ENCODE measurements around the gene TMEM131L.
A peak's percentile ranks its signal among the peaks of the same experiment; 100 is the strongest.

TMEM131L gene

DNA sequence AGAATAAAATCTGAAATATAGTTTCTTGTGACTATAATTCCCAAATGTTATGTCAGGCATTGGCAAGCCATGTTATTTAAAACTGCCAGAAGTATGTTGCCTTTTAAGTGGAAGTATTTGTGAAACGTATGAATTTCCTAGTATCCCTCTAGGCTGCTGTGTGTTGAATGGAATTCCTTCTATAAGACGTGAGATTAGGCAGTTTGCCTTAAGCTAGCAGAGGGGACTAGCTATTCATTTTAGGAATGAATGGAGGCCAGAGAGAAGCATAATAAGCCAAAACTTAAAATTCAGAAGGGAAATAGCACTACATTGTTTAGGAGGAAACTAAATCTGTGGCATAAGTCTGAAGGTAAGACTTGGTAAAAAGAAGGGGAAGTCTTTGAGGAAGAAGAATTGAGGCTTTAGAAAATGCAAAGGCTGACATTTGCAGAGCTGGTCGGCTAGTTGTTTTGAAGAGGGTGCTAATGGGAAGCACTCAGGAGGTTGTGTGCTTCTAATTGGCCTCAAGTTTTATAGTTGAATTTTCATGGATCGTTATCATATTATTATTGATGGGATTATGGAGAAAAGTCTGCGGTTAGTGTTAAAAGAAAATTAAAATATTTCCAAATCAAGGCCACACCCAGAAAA is 57.1 kb downstream of the TMEM131L start:
- Histone ChIP-seq H3K27ac (ENCODE audit: low read depth, low read length) (no peak overlapping the region), H3K4me2 (ENCODE audit: low read length) (no peak overlapping the region), H3K79me2 (ENCODE audit: control insufficient read depth, insufficient read depth, low read length) (peaks cover 5% of the 10 kb centered on the region), H3K27me3 (ENCODE audit: insufficient read depth, low read length, poor library complexity) (no peaks in the 10 kb centered on the region), H2BK120ac (ENCODE audit: low read depth, low read length) (no peak overlapping the region), H3K4me1 (ENCODE audit: control insufficient read depth, low read depth, low read length) (peaks cover 14% of the 10 kb centered on the region), H2BK5ac (ENCODE audit: low read length) (no peak overlapping the region), H2BK15ac (replicated peaks; ENCODE audit: low read depth) (no peak overlapping the region), H3K79me1 (ENCODE audit: low read length) (peaks cover 20% of the 10 kb centered on the region), H3K36me3 (ENCODE audit: control insufficient read depth, insufficient read depth, low read length) (no peaks in the 10 kb centered on the region), H4K5ac (ENCODE audit: low read length) (no peak overlapping the region), H3K4ac (ENCODE audit: low read depth, low read length) (no peak overlapping the region), H3K56ac (ENCODE audit: low read length) (no peak overlapping the region), H3K23ac (ENCODE audit: low read length) (no peak overlapping the region), H2AK5ac (ENCODE audit: low read length) (no peak overlapping the region), H3K9ac (ENCODE audit: low read length) (no peak overlapping the region), H4K8ac (ENCODE audit: low read depth, low read length) (no peak overlapping the region), H3K4me3 (ENCODE audit: low read length) (no peak overlapping the region), H3K18ac (ENCODE audit: low read length) (no peak overlapping the region)
- no CpG with 5 or more reads among the region's 5 CpGs for WGBS (ENCODE audit: extremely low coverage, insufficient coverage, low lambda C conversion rate)
- DNase-seq, result peak; percentile 76

DNA sequence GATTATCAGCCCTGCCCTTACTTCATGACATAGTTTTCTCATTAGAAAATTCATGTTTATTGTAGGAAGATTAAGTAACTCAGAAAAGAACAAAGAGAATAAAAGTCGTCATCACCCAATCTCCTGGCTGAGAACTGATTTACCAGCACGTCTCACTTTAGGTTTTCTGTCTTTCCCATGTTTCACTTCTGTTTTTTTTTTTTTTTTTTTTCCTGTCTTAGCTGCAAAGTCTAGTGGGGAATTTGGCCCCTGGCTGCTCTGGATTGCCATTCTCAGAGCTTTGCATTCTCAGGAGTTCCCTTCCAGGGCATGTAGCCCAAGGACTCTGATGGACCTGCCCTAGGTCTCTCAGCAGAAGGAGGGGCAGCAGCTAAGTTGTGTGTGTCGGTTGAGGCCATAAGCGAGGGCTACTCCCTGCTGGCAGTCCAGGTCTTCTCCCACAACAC is 57.8 kb downstream of the TMEM131L start:
- no peak overlapping the region for H2BK5ac ChIP-seq (ENCODE audit: low read length)
- H3K79me2 ChIP-seq (ENCODE audit: control insufficient read depth, insufficient read depth, low read length), result peaks cover 5% of the 10 kb centered on the region
- no peak overlapping the region for H4K8ac ChIP-seq (ENCODE audit: low read depth, low read length)
- peaks cover 14% of the 10 kb centered on the region for H3K4me1 ChIP-seq (ENCODE audit: control insufficient read depth, low read depth, low read length)
- H3K4me2 ChIP-seq (ENCODE audit: low read length), result no peak overlapping the region
- no peak overlapping the region for H3K56ac ChIP-seq (ENCODE audit: low read length)
- H3K27ac ChIP-seq (ENCODE audit: low read depth, low read length), result no peak overlapping the region
- no CpG with 5 or more reads among the region's 4 CpGs for WGBS (ENCODE audit: extremely low coverage, insufficient coverage, low lambda C conversion rate)
- no peak overlapping the region for H3K4ac ChIP-seq (ENCODE audit: low read depth, low read length)
- H3K36me3 ChIP-seq (ENCODE audit: control insufficient read depth, insufficient read depth, low read length), result no peaks in the 10 kb centered on the region
- H3K18ac ChIP-seq (ENCODE audit: low read length), result no peak overlapping the region
- no peaks in the 10 kb centered on the region for H3K27me3 ChIP-seq (ENCODE audit: insufficient read depth, low read length, poor library complexity)
- peak; percentile 78 for DNase-seq
- H3K79me1 ChIP-seq (ENCODE audit: low read length), result peaks cover 19% of the 10 kb centered on the region
- H3K23ac ChIP-seq (ENCODE audit: low read length), result no peak overlapping the region
- H2BK120ac ChIP-seq (ENCODE audit: low read depth, low read length), result no peak overlapping the region
- no peak overlapping the region for H3K4me3 ChIP-seq (ENCODE audit: low read length)
- H2BK15ac ChIP-seq (replicated peaks; ENCODE audit: low read depth), result no peak overlapping the region
- no peak overlapping the region for H2AK5ac ChIP-seq (ENCODE audit: low read length)
- H3K9ac ChIP-seq (ENCODE audit: low read length), result no peak overlapping the region
- no peak overlapping the region for H4K5ac ChIP-seq (ENCODE audit: low read length)

DNA sequence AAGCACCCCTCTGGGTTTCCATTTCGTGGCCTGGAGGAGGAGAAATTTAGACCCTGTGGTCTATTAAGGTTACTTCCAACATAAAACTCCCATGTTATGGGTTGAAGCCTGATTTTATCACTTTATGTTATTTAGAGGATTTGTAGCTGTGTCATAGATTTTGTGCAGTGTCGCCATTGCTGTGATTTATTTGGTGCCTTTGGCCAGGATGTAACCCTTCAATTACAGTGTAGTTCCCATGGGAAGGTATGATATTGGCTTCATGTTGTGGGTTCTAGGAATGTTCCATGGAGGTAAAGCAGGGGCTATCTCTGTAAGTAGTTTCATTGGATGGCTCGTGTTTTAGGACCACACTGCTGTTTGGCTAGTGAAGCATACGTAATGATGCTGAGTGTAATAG is 58.5 kb downstream of the TMEM131L start:
- WGBS (ENCODE audit: extremely low coverage, insufficient coverage, low lambda C conversion rate), result no CpG with 5 or more reads among the region's 4 CpGs
- H3K4ac ChIP-seq (ENCODE audit: low read depth, low read length), result no peak overlapping the region

DNA sequence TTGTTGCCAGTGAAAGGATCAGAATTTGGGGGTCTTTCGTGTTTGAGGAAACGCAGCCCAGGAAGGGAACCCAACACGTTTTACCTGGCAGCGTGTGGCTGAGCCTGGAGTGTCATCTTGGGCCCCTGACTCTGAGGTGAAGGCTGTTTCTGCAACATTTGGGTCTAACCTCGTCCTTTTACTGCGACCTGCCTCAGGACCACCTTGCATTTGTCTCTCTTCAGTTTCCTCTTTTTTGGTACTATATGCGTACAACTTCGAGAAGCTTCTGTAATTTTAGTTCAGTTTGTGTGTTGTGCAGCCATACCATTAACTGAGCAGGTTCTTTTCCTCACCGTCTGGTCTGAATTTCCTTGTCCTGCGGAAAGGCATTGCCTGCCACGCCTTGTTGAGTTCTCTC is 61.5 kb downstream of the TMEM131L start:
- peaks cover 3% of the 10 kb centered on the region for H3K79me2 ChIP-seq (ENCODE audit: control insufficient read depth, insufficient read depth, low read length)
- H3K79me1 ChIP-seq (ENCODE audit: low read length), result peaks cover 13% of the 10 kb centered on the region
- H3K18ac ChIP-seq (ENCODE audit: low read length), result no peak overlapping the region
- H2BK15ac ChIP-seq (replicated peaks; ENCODE audit: low read depth), result no peak overlapping the region
- no peak overlapping the region for H2AK5ac ChIP-seq (ENCODE audit: low read length)
- WGBS (ENCODE audit: extremely low coverage, insufficient coverage, low lambda C conversion rate), result no CpG with 5 or more reads among the region's 11 CpGs
- H3K9ac ChIP-seq (ENCODE audit: low read length), result no peak overlapping the region
- no peak overlapping the region for H2BK5ac ChIP-seq (ENCODE audit: low read length)
- no peak overlapping the region for H3K27ac ChIP-seq (ENCODE audit: low read depth, low read length)
- H3K36me3 ChIP-seq (ENCODE audit: control insufficient read depth, insufficient read depth, low read length), result no peaks in the 10 kb centered on the region
- no peak overlapping the region for H3K4me3 ChIP-seq (ENCODE audit: low read length)
- H3K4ac ChIP-seq (ENCODE audit: low read depth, low read length), result no peak overlapping the region
- peaks cover 6% of the 10 kb centered on the region for H3K4me1 ChIP-seq (ENCODE audit: control insufficient read depth, low read depth, low read length)
- H3K4me2 ChIP-seq (ENCODE audit: low read length), result no peak overlapping the region
- no peak overlapping the region for H3K56ac ChIP-seq (ENCODE audit: low read length)
- no peak overlapping the region for H3K23ac ChIP-seq (ENCODE audit: low read length)
- H2BK120ac ChIP-seq (ENCODE audit: low read depth, low read length), result no peak overlapping the region
- no peaks in the 10 kb centered on the region for H3K27me3 ChIP-seq (ENCODE audit: insufficient read depth, low read length, poor library complexity)
- no peak overlapping the region for H4K8ac ChIP-seq (ENCODE audit: low read depth, low read length)
- H4K5ac ChIP-seq (ENCODE audit: low read length), result no peak overlapping the region
- DNase-seq, result no peak

More for the DNA sequence above, 58.5 kb downstream of the TMEM131L start:
- Histone ChIP-seq H3K27ac (ENCODE audit: low read depth, low read length) (no peak overlapping the region), H3K79me2 (ENCODE audit: control insufficient read depth, insufficient read depth, low read length) (peaks cover 5% of the 10 kb centered on the region), H4K8ac (ENCODE audit: low read depth, low read length) (no peak overlapping the region), H2BK120ac (ENCODE audit: low read depth, low read length) (no peak overlapping the region), H3K4me3 (ENCODE audit: low read length) (no peak overlapping the region), H2AK5ac (ENCODE audit: low read length) (no peak overlapping the region), H2BK15ac (replicated peaks; ENCODE audit: low read depth) (no peak overlapping the region), H3K4me1 (ENCODE audit: control insufficient read depth, low read depth, low read length) (peaks cover 14% of the 10 kb centered on the region), H3K4me2 (ENCODE audit: low read length) (no peak overlapping the region), H3K23ac (ENCODE audit: low read length) (no peak overlapping the region), H3K18ac (ENCODE audit: low read length) (no peak overlapping the region), H2BK5ac (ENCODE audit: low read length) (no peak overlapping the region), H3K9ac (ENCODE audit: low read length) (no peak overlapping the region), H3K27me3 (ENCODE audit: insufficient read depth, low read length, poor library complexity) (no peaks in the 10 kb centered on the region), H3K79me1 (ENCODE audit: low read length) (peaks cover 18% of the 10 kb centered on the region), H3K36me3 (ENCODE audit: control insufficient read depth, insufficient read depth, low read length) (no peaks in the 10 kb centered on the region), H3K56ac (ENCODE audit: low read length) (no peak overlapping the region), H4K5ac (ENCODE audit: low read length) (no peak overlapping the region)
- no peak for DNase-seq

DNA sequence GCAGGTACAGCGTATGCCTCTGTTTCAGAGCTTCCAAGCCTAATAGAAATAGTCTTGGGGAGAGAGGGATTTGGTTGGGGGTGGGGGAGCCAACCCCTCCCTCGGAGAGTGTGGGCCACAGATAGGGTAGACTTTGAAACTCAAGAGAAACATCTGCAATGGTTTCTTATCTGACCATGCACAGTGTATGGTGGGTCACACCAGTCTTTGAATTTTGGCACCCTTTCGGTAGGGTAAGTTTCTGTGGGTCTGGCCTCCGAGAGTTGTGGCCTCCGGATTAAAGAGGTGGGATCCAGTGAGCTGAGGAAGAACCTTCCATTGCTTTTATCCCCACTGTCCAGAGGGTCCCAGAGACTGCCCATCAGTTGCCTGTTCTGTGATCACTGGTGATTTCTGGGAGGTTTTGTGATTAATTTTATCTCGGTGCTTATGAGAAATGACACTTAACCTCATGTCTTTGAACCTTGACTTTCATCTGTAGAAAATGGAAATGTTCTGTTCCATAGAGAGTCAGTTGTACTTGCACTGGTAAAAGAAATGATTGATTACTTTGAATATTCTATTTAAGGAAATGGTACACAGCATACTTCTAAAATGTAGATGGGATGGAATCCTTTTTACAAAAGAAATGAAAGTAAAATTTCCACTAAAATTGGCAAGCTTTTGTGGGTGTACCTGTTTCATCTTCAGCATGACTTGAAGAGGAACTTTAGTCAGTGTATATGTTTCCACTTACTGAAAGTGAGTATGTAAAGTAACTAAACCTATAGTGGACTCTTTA is 62.7 kb downstream of the TMEM131L start:
- no peak overlapping the region for H3K56ac ChIP-seq (ENCODE audit: low read length)
- H2BK5ac ChIP-seq (ENCODE audit: low read length), result no peak overlapping the region
- no peak overlapping the region for H3K23ac ChIP-seq (ENCODE audit: low read length)
- H3K4me3 ChIP-seq (ENCODE audit: low read length), result no peak overlapping the region
- peaks cover 13% of the 10 kb centered on the region for H3K79me1 ChIP-seq (ENCODE audit: low read length)
- H2AK5ac ChIP-seq (ENCODE audit: low read length), result no peak overlapping the region
- no peak for DNase-seq
- H3K36me3 ChIP-seq (ENCODE audit: control insufficient read depth, insufficient read depth, low read length), result no peaks in the 10 kb centered on the region
- H4K8ac ChIP-seq (ENCODE audit: low read depth, low read length), result no peak overlapping the region
- no peak overlapping the region for H3K4me2 ChIP-seq (ENCODE audit: low read length)
- H3K9ac ChIP-seq (ENCODE audit: low read length), result no peak overlapping the region
- H3K79me2 ChIP-seq (ENCODE audit: control insufficient read depth, insufficient read depth, low read length), result peaks cover 3% of the 10 kb centered on the region
- no peak overlapping the region for H3K27ac ChIP-seq (ENCODE audit: low read depth, low read length)
- peaks cover 2% of the 10 kb centered on the region for H3K4me1 ChIP-seq (ENCODE audit: control insufficient read depth, low read depth, low read length)
- WGBS (ENCODE audit: extremely low coverage, insufficient coverage, low lambda C conversion rate), result no CpG with 5 or more reads among the region's 6 CpGs
- H2BK15ac ChIP-seq (replicated peaks; ENCODE audit: low read depth), result no peak overlapping the region
- no peaks in the 10 kb centered on the region for H3K27me3 ChIP-seq (ENCODE audit: insufficient read depth, low read length, poor library complexity)
- H3K18ac ChIP-seq (ENCODE audit: low read length), result no peak overlapping the region
- no peak overlapping the region for H4K5ac ChIP-seq (ENCODE audit: low read length)
- no peak overlapping the region for H3K4ac ChIP-seq (ENCODE audit: low read depth, low read length)
- H2BK120ac ChIP-seq (ENCODE audit: low read depth, low read length), result no peak overlapping the region

Measured in mesendoderm (in vitro differentiated cells).